Stomach smooth muscle (tissue), 2 donors: ENCODE data around the gene VTI1A.

Source experiments
- H3K27ac ChIP-seq: one replicate; pipeline ENCODE4 v1.7.0; 2013; ENCODE audit warnings: mild to moderate bottlenecking, low read length, inconsistent platforms
- H3K27me3 ChIP-seq, 2 donors: one replicate each; pipeline ENCODE4 v1.7.0; 2013; ENCODE audit warnings: low read length in 2 of 2; ENCODE audit not compliant: insufficient read depth in 2 of 2, control insufficient read depth in 1 of 2
- H3K36me3 ChIP-seq, 2 donors: one replicate each; pipeline ENCODE4 v1.7.0; 2013; ENCODE audit warnings: low read length in 2 of 2; ENCODE audit not compliant: control insufficient read depth in 2 of 2, insufficient read depth in 2 of 2
- H3K4me1 ChIP-seq: one replicate; pipeline ENCODE4 v1.7.0; 2013; ENCODE audit warnings: low read length; ENCODE audit not compliant: control insufficient read depth, insufficient read depth
- H3K4me3 ChIP-seq, 2 donors: one replicate each; pipeline ENCODE4 v1.7.0; 2013; ENCODE audit warnings: low read length in 2 of 2
- H3K9ac ChIP-seq, 2 donors: one replicate each; pipeline ENCODE4 v1.7.0; 2013; ENCODE audit warnings: low read length in 2 of 2, mild to moderate bottlenecking in 1 of 2
- H3K9me3 ChIP-seq, 2 donors: one replicate each; pipeline ENCODE4 v1.7.0; 2013; ENCODE audit warnings: low read length in 2 of 2; ENCODE audit not compliant: control insufficient read depth in 2 of 2
- donor health status: healthy.
- donor health status: Pancreatic carcinoma.

The VTI1A gene

GRCh38 chr10:112426111-112426510 lies 20.9 kb upstream of the VTI1A start:
- Histone ChIP-seq H3K27ac (no peak overlapping the region), H3K4me1 (no peaks in the 10 kb centered on the region), H3K9ac (no peak overlapping the region), H3K9me3 (no peaks in the 10 kb centered on the region), H3K36me3 (peaks cover 13 to 19% of the 10 kb centered on the region in 2 donors), H3K4me3 (no peak overlapping the region), H3K27me3 (no peaks in the 10 kb centered on the region)

- H3K36me3 ChIP-seq, result peaks cover 18 to 27% of the 10 kb centered on the region in 2 donors
- no peak overlapping the region for H3K4me3 ChIP-seq
- no peaks in the 10 kb centered on the region for H3K9me3 ChIP-seq
- no peaks in the 10 kb centered on the region for H3K4me1 ChIP-seq
- H3K27ac ChIP-seq, result no peak overlapping the region
- no peak overlapping the region for H3K9ac ChIP-seq
- no peaks in the 10 kb centered on the region for H3K27me3 ChIP-seq
These were observed 17.9 kb upstream of the VTI1A start for GRCh38 chr10:112429147-112429546.

DNA sequence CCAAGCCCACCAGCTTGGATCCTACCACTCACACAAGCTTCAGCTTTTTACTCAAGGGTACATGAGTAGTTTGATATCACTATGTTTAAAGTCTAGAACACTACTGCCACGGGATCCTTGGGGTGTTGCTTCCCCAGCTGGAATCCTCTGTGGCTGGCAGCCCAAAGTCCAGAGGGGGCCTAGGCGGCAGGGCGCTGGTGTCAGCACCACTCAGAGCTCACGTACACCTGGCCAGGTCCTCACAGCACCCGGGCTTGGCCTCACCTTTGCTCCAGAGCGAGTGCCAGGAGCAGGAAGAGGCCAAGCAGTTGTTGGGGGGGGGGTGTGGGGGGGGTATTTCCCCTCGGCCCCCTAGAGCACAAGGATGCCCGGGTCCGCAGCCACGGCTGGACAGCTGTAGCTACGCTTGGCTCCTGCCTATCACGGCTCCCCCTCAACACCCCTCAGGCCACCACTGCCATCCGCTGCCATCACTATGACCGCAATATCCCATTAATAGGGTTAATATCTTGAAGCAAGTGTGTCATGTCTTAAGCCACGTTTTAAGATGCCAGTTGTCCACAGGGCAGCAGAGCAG lies 17.3 kb upstream of the VTI1A start:
- Histone ChIP-seq H3K27ac (no peak overlapping the region), H3K4me1 (no peaks in the 10 kb centered on the region), H3K9me3 (no peaks in the 10 kb centered on the region), H3K9ac (no peak overlapping the region), H3K4me3 (no peak overlapping the region), H3K36me3 (peaks cover 19 to 27% of the 10 kb centered on the region in 2 donors), H3K27me3 (no peaks in the 10 kb centered on the region)

- Histone ChIP-seq H3K27ac (no peak overlapping the region), H3K9me3 (no peaks in the 10 kb centered on the region), H3K27me3 (no peaks in the 10 kb centered on the region), H3K9ac (no peak overlapping the region), H3K4me1 (no peaks in the 10 kb centered on the region), H3K4me3 (no peak overlapping the region), H3K36me3 (peaks cover 31 to 35% of the 10 kb centered on the region in 2 donors)
These were observed 13.9 kb upstream of the VTI1A start for GRCh38 chr10:112433136-112433535.

DNA sequence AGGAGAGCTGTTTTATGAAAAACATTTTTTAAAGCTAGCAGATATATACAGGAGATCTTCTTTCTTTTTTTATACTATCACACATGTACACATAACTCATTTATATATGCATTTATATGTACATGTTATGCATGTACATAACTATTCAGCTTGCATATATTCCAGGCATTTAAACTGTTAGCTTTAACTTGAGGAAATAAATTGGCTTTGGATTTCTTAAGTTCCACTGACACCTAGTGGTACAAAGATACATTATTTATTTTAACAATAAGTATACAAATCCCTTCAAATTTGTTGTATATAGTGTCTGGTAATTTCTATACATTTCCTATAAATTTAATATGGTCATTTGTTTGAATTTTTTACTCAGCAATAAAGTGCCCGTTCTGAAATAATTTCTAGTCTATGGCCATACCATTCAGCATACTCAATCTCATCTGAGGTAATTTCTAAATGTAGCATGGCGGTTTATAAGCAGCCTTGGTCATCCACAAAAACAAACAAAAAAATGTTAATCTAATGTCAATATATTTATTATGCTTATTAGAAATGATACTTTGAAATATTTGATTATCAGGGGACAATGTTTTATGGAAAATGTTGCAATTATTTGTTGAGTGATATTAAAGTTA lies 11.9 kb upstream of the VTI1A start:
- no peaks in the 10 kb centered on the region for H3K9me3 ChIP-seq
- no peaks in the 10 kb centered on the region for H3K27me3 ChIP-seq
- no peaks in the 10 kb centered on the region for H3K4me1 ChIP-seq
- peaks cover 25 to 33% of the 10 kb centered on the region in 2 donors for H3K36me3 ChIP-seq
- H3K9ac ChIP-seq, result no peak overlapping the region
- H3K27ac ChIP-seq, result no peak overlapping the region
- H3K4me3 ChIP-seq, result no peak overlapping the region

- H3K27ac ChIP-seq, result no peak overlapping the region
These were observed 8.7 kb upstream of the VTI1A start for GRCh38 chr10:112438356-112438755.

DNA sequence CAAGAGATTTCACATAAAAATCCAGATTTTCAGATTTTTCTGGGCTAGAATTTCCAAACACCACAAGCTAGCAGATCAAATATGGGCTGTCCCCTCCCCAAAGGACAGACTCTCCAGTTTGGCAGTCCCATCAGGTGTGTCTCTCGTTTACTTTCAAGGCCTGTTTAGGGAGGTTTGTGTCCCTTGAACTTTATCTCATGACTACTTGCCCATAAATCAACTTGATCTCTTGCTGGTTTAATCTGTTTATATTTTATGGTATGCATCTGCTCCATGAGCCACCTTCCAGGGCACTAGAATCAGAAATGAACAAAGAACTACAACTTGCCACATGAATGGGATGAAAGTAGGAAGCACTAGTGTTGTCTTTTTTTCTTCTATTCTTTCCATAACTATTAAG lies 5.5 kb upstream of the VTI1A start:
- Histone ChIP-seq H3K36me3 (peaks cover 21 to 38% of the 10 kb centered on the region in 2 donors), H3K4me1 (peaks cover 4% of the 10 kb centered on the region), H3K27me3 (no peaks in the 10 kb centered on the region), H3K9ac (no peak overlapping the region), H3K4me3 (no peak overlapping the region), H3K27ac (no peak overlapping the region), H3K9me3 (no peaks in the 10 kb centered on the region)

More at GRCh38 chr10:112438356-112438755, 8.7 kb upstream of the VTI1A start:
- Histone ChIP-seq H3K27me3 (no peaks in the 10 kb centered on the region), H3K9me3 (no peaks in the 10 kb centered on the region), H3K36me3 (peaks cover 17 to 34% of the 10 kb centered on the region in 2 donors), H3K4me1 (no peaks in the 10 kb centered on the region), H3K9ac (no peak overlapping the region), H3K4me3 (no peak overlapping the region)

DNA sequence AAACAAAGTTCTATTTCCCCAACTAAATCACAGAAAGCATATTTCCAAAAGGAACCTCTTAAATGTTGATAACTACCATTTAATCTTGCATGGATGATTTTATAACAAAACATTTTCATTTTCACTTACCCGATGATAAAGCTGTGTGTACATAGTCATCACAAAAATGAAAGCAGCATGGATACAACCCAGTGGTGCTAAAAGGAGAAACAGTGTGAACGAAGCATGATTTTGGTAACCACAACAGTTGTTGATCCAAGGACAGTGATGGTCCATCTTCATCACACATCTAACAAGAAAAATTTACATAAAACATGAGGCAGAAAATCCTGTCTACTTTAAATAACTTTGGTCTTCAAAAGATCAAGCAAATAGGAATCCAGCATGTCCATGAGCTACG lies 5.0 kb upstream of the VTI1A start:
- H3K4me1 ChIP-seq, result peaks cover 4% of the 10 kb centered on the region
- no peak overlapping the region for H3K9ac ChIP-seq
- H3K27me3 ChIP-seq, result no peaks in the 10 kb centered on the region
- no peak overlapping the region for H3K4me3 ChIP-seq
- peaks cover 21 to 34% of the 10 kb centered on the region in 2 donors for H3K36me3 ChIP-seq
- no peak overlapping the region for H3K27ac ChIP-seq
- H3K9me3 ChIP-seq, result no peaks in the 10 kb centered on the region

GRCh38 chr10:112446055-112446854 lies 760 bp upstream of the VTI1A start:
- H3K27ac ChIP-seq, result peak overlapping the region; percentile 83
- peak overlapping the region; percentile 88 to 98 for H3K4me3 ChIP-seq
- H3K9me3 ChIP-seq, result no peaks in the 10 kb centered on the region
- H3K36me3 ChIP-seq, result peaks cover 11 to 22% of the 10 kb centered on the region in 2 donors
- H3K27me3 ChIP-seq, result no peaks in the 10 kb centered on the region
- peaks cover 9% of the 10 kb centered on the region for H3K4me1 ChIP-seq
- H3K9ac ChIP-seq, result peak overlapping the region; percentile 91 to 97

- peaks cover 9% of the 10 kb centered on the region for H3K4me1 ChIP-seq
- H3K9me3 ChIP-seq, result no peaks in the 10 kb centered on the region
- peaks cover 4 to 13% of the 10 kb centered on the region in 2 donors for H3K36me3 ChIP-seq
These were observed 559 bp downstream of the VTI1A start for GRCh38 chr10:112447620-112447928.

DNA sequence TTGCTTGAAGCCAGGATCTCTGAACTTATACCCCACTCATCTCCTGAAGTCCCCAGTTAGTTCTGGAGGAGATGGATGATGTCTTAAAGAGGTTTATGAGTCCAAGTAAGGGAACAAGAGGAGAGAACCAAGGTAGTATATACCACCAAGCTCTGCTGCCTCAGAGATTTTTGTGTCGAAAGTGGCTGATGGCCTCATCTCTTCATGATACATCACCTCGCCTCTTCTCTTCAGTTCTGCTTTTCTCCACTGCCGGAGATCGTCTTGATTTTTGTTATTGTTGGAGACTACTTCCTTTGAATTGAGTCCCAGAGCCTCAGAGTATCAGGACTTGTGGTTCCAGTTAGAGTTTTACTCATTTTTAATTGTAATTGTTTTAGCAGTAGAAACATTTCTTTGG lies 1.9 kb downstream of the VTI1A start:
- H3K9me3 ChIP-seq, result no peaks in the 10 kb centered on the region
- no peaks in the 10 kb centered on the region for H3K27me3 ChIP-seq
- peaks cover 9% of the 10 kb centered on the region for H3K4me1 ChIP-seq
- H3K27ac ChIP-seq, result no peak overlapping the region
- no peak overlapping the region for H3K9ac ChIP-seq
- peaks cover 4 to 11% of the 10 kb centered on the region in 2 donors for H3K36me3 ChIP-seq
- H3K4me3 ChIP-seq, result no peak overlapping the region

More at GRCh38 chr10:112447620-112447928, 559 bp downstream of the VTI1A start:
- peak overlapping the region; percentile 91 to 97 for H3K9ac ChIP-seq
- peak overlapping the region; percentile 88 to 98 for H3K4me3 ChIP-seq
- no peaks in the 10 kb centered on the region for H3K27me3 ChIP-seq
- H3K27ac ChIP-seq, result peak overlapping the region; percentile 83
